ENCODE results near the gene CRIP2. TPM values are rescaled to one million over a fixed set of nuclear protein-coding genes. Genes with fewer than 3 reads are reported as not detected.

The CRIP2 gene
- total and polyA plus RNA-seq, 2 donors (not counting 3 experiments of a cell fraction or from before 2014, with no cell fraction given): 322 to 954 TPM

GRCh38 chr14:105487986-105488777, 13.6 kb downstream of the CRIP2 start:
- H3K9me3 ChIP-seq (replicated peaks; ENCODE audit: control insufficient read depth, insufficient read depth, low read length): no peaks in the 10 kb centered on the region
- no peak for DNase-seq (ENCODE audit: low read depth, low spot score)
- H3K9ac ChIP-seq (replicated peaks; ENCODE audit: extremely low read depth, insufficient read depth, low read length): no peak overlapping the region
- dilution Hi-C loops (cut with MboI; ENCODE audit: extremely low pct_ligation_motif_present, low sequenced_read_pairs): no loop called here
- H3K27ac ChIP-seq (ENCODE audit: insufficient read depth, low read depth, low read length): no peak overlapping the region
- FAIRE-seq: no peak
- intact Hi-C loops (cut with micrococcal nuclease): no loop called here
- H3K27me3 ChIP-seq (ENCODE audit: control insufficient read depth in 2 of 2, insufficient read depth in 2 of 2, low read length in 2 of 2): peaks cover 0 to 12% of the 10 kb centered on the region in 2 experiments
- H3K9me1 ChIP-seq (replicated peaks; ENCODE audit: control insufficient read depth, extremely low read depth, insufficient read depth, low read length): no peaks in the 10 kb centered on the region
- no peaks in the 10 kb centered on the region for H3K36me3 ChIP-seq (ENCODE audit: control insufficient read depth in 2 of 2, extremely low read depth in 1 of 2, insufficient read depth in 2 of 2, low read length in 2 of 2)
- no peak overlapping the region for H2AFZ ChIP-seq (ENCODE audit: low read depth, low read length)
- H3K4me2 ChIP-seq (ENCODE audit: insufficient read depth, low read length): no peak overlapping the region
- ChIA-PET POLR2A (no interaction called here), CTCF (interaction anchor here (1.7 to 5.1 kb wide), 6 partner anchors 7 to 117 kb away, joined by 6 to 239 read pairs (median 24); no protein-coding TSS in a partner anchor)
- no peak overlapping the region for H3K4me3 ChIP-seq (replicated peaks in 1 of 3; ENCODE audit: insufficient read depth in 1 of 3, low read depth in 1 of 3, low read length in 3 of 3)
- no TSS peak for BruUV-seq (replicated peaks)
- no peaks in the 10 kb centered on the region for H4K20me1 ChIP-seq (replicated peaks; ENCODE audit: control insufficient read depth, extremely low read depth, insufficient read depth, low read length)
- peaks cover 3% of the 10 kb centered on the region for H3K79me2 ChIP-seq (ENCODE audit: control insufficient read depth, insufficient read depth, low read length)
- H3K4me1 ChIP-seq (ENCODE audit: control insufficient read depth, extremely low read depth, insufficient read depth, low read length): peaks cover 2% of the 10 kb centered on the region
- TF ChIP-seq JUN (IDR thresholded peaks at IDR 0.05; ENCODE audit: borderline replicate concordance, insufficient read depth, insufficient read length, low read depth) (no peak), EZH2 (IDR thresholded peaks at IDR 0.05; ENCODE audit: borderline replicate concordance, low read depth, low read length, severe bottlenecking) (no peak), MYC (IDR thresholded peaks at IDR 0.05; ENCODE audit: low read depth, low read length) (no peak), FOS (IDR thresholded peaks at IDR 0.05; ENCODE audit: borderline replicate concordance, insufficient read depth, low read length) (no peak), POLR2A (IDR thresholded peaks at IDR 0.05; ENCODE audit: low read depth, low read length) (no peak)
- TF ChIP-seq, protein P1, sequence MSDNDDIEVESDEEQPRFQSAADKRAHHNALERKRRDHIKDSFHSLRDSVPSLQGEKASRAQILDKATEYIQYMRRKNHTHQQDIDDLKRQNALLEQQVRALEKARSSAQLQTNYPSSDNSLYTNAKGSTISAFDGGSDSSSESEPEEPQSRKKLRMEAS (IDR thresholded peaks at IDR 0.05; ENCODE audit: insufficient read depth, insufficient read length): no peak
- TF ChIP-seq, protein P2, sequence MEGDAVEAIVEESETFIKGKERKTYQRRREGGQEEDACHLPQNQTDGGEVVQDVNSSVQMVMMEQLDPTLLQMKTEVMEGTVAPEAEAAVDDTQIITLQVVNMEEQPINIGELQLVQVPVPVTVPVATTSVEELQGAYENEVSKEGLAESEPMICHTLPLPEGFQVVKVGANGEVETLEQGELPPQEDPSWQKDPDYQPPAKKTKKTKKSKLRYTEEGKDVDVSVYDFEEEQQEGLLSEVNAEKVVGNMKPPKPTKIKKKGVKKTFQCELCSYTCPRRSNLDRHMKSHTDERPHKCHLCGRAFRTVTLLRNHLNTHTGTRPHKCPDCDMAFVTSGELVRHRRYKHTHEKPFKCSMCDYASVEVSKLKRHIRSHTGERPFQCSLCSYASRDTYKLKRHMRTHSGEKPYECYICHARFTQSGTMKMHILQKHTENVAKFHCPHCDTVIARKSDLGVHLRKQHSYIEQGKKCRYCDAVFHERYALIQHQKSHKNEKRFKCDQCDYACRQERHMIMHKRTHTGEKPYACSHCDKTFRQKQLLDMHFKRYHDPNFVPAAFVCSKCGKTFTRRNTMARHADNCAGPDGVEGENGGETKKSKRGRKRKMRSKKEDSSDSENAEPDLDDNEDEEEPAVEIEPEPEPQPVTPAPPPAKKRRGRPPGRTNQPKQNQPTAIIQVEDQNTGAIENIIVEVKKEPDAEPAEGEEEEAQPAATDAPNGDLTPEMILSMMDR (IDR thresholded peaks at IDR 0.05; ENCODE audit: extremely low read depth in 1 of 2, insufficient read depth in 1 of 2, low read depth in 1 of 2, low read length in 2 of 2): no peak

Measured in endothelial cell of umbilical vein (primary cell).